Parathyroid adenoma (tissue), 2 donors: ENCODE results near the gene ARL4A.

Experiments used
- H2AFZ ChIP-seq: fragments of 300-600 bp; sonication (generic); one replicate; pipeline ENCODE4 v1.7.0; 2017; ENCODE audit warnings: antibody characterized with exemption, mild to moderate bottlenecking
- H3K27ac ChIP-seq: fragments of 300-600 bp; sonication (generic); one replicate; pipeline ENCODE4 v1.7.0; 2017
- H3K27me3 ChIP-seq: fragments of 300-600 bp; sonication (generic); one replicate; pipeline ENCODE4 v1.7.0; 2017; ENCODE audit warnings: low read length; ENCODE audit not compliant: control insufficient read depth, insufficient read depth
- H3K36me3 ChIP-seq: fragments of 300-600 bp; sonication (generic); one replicate; pipeline ENCODE4 v1.7.0; 2017; ENCODE audit warnings: low read length; ENCODE audit not compliant: control insufficient read depth, insufficient read depth
- H3K4me1 ChIP-seq: fragments of 300-600 bp; sonication (generic); one replicate; pipeline ENCODE4 v1.7.0; 2017; ENCODE audit warnings: control low read depth
- H3K4me2 ChIP-seq: fragments of 300-600 bp; sonication (generic); one replicate; pipeline ENCODE4 v1.7.0; 2017; ENCODE audit warnings: low read length
- H3K4me3 ChIP-seq: fragments of 300-600 bp; sonication (generic); one replicate; pipeline ENCODE4 v1.7.0; 2017; ENCODE audit warnings: low read depth, low read length
- H3K79me2 ChIP-seq: fragments of 300-600 bp; sonication (generic); one replicate; pipeline ENCODE4 v1.7.0; 2017; ENCODE audit warnings: control low read depth
- H3K9ac ChIP-seq: fragments of 300-600 bp; sonication (generic); one replicate; pipeline ENCODE4 v1.7.0; 2017; ENCODE audit warnings: mild to moderate bottlenecking
- H3K9me3 ChIP-seq: fragments of 300-600 bp; sonication (generic); one replicate; pipeline ENCODE4 v1.7.0; 2017; ENCODE audit warnings: low read length; ENCODE audit not compliant: control insufficient read depth
- CTCF ChIP-seq: fragments of 300-600 bp; sonication (generic); IDR thresholded peaks from one replicate; pipeline ENCODE4 v1.7.0; 2017; ENCODE audit warnings: antibody characterized with exemption, mild to moderate bottlenecking
- donor health status: primary hyperparathyroidism.

Gene ARL4A

DNA sequence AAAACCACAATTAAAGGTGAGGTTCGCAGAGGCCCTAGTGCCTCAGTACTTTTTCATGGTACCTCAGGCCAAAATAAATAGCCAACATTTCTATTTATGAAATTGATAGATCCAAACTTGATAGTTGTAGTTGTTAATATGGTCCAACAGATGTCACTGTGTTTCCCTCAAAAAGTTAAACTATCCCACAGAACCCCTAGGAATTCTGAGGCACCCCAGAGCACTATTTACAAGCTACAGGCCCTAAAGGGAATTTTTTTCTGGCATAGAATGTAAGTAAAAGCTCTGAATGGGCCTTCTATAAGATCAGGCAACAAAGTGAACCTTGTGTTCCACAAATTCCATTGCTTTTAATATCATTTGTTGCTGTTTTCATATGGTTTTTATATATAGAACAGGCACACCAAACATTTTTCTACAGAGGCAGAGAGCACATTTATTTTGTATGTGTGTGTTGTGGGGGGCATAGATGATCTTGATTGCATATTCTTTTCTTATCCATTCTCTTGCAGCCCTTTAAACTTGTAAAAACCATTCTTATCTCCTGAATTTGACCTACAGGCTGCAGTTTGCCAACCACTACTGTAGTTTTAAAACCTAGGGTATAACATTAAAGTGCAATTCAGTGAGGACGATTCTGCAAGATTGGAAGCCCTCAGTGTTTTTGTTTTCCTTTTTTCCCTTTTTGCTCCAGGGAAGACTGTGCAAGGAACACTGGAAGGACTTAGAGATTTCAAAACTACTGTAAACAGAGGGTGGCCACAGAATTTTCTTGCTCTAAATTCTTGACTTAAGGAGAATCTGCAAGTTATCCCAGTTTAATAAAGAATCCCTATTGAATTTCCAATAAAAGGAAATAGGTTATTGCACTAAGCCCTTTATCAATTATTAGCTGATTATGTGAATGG lies 3.5 kb upstream of the ARL4A start:
- no peak overlapping the region for H3K27ac ChIP-seq
- H3K4me2 ChIP-seq: no peak overlapping the region
- H3K27me3 ChIP-seq: no peaks in the 10 kb centered on the region
- H3K79me2 ChIP-seq: no peaks in the 10 kb centered on the region
- no peak overlapping the region for H3K4me3 ChIP-seq
- H3K9ac ChIP-seq: no peak overlapping the region
- no peaks in the 10 kb centered on the region for H3K9me3 ChIP-seq
- no peaks in the 10 kb centered on the region for H3K36me3 ChIP-seq
- H3K4me1 ChIP-seq: no peaks in the 10 kb centered on the region
- H2AFZ ChIP-seq: peak overlapping the region; percentile 47
- TF ChIP-seq CTCF: no peak

DNA sequence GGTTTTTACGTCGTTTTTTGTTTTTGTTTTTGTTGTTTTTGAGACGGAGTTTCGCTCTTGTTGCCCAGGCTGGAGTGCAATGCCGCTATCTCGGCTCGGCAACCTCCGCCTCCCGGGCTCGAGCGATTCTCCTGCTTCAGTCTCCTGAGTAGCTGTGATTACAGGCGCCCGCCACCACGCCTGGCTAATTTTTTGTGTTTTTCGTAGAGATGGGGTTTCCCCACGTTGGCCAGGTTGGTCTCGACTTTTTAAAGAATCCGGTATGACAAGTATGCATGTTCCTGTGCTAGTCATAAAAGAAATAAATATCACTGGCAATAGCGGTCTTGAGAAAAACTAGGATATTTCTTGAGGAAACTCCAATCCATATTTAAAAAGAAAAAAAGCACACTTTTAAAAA lies 2.7 kb upstream of the ARL4A start:
- no peak for TF ChIP-seq CTCF
- H2AFZ ChIP-seq: no peak overlapping the region
- H3K4me3 ChIP-seq: no peak overlapping the region

DNA sequence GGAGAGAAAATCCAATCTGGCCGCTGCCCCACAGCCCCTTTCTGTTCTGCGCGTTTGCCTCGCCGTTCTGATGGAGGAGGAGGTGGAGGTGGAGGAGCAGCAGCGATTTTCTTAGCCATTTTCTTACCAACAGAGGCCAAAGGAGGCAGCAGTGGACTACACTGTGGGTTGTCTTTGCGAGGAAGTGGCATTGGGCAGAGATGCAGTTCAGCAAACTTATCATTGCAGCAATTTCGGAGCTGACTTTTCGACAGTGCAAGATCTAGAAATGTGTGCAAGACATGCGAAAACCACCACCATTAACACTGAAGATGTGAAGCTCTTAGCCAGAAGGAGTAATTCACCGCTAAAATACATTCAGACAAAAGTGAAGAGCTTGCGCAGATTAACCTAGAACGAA lies 1.9 kb upstream of the ARL4A start:
- Histone ChIP-seq H3K27ac (no peak overlapping the region), H2AFZ (peak overlapping the region; percentile 99), H3K4me1 (no peaks in the 10 kb centered on the region), H3K36me3 (no peaks in the 10 kb centered on the region), H3K79me2 (no peaks in the 10 kb centered on the region), H3K27me3 (no peaks in the 10 kb centered on the region), H3K9ac (no peak overlapping the region), H3K4me3 (peak overlapping the region; percentile 74), H3K9me3 (no peaks in the 10 kb centered on the region), H3K4me2 (no peak overlapping the region)
- TF ChIP-seq CTCF: no peak

More for the DNA sequence above, 2.7 kb upstream of the ARL4A start:
- no peaks in the 10 kb centered on the region for H3K4me1 ChIP-seq
- H3K79me2 ChIP-seq: no peaks in the 10 kb centered on the region
- no peaks in the 10 kb centered on the region for H3K9me3 ChIP-seq
- H3K27ac ChIP-seq: no peak overlapping the region
- H3K36me3 ChIP-seq: no peaks in the 10 kb centered on the region
- H3K4me2 ChIP-seq: no peak overlapping the region
- no peaks in the 10 kb centered on the region for H3K27me3 ChIP-seq
- H3K9ac ChIP-seq: no peak overlapping the region

DNA sequence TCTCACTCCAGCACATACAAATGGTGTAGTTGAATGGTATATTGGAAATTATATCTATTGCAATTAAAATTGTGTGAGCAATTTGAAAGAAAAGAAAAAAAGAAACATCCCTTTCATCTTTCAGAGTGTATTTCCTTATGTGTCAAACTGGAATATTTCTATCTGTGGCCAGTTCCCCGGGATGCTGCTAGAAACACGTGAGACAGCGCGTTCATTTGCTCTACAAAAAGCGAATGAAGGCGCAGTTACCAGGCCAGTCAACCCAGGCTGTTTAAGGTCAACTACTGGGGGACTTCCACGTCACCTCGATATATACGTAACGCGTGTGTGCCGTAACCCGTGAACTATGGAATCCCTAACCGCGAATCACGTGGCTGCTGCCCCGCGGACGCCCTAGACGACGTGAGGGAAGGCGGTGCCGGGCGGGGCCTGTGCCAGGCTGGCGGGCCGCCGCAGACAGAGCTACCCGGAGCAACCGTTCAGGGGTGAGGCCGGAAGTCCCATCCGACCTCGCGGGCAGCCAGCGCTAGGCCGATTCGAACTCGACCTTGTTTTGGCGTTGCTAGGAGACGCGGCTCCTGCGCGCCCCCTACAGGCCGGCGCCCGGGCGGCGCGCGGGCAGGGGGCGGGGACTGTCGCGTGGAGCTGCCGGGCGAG lies 1.1 kb upstream of the ARL4A start:
- H2AFZ ChIP-seq: peak overlapping the region; percentile 99
- H3K27me3 ChIP-seq: no peaks in the 10 kb centered on the region
- H3K9ac ChIP-seq: peak overlapping the region; percentile 6
- peak overlapping the region; percentile 92 for H3K27ac ChIP-seq
- H3K4me2 ChIP-seq: peak overlapping the region; percentile 70
- H3K4me3 ChIP-seq: peak overlapping the region; percentile 74
- no peaks in the 10 kb centered on the region for H3K79me2 ChIP-seq
- no peaks in the 10 kb centered on the region for H3K9me3 ChIP-seq
- TF ChIP-seq CTCF: peak; percentile 82
- no peaks in the 10 kb centered on the region for H3K36me3 ChIP-seq
- no peaks in the 10 kb centered on the region for H3K4me1 ChIP-seq
